ENCODE data around the gene HLF.

DNA sequence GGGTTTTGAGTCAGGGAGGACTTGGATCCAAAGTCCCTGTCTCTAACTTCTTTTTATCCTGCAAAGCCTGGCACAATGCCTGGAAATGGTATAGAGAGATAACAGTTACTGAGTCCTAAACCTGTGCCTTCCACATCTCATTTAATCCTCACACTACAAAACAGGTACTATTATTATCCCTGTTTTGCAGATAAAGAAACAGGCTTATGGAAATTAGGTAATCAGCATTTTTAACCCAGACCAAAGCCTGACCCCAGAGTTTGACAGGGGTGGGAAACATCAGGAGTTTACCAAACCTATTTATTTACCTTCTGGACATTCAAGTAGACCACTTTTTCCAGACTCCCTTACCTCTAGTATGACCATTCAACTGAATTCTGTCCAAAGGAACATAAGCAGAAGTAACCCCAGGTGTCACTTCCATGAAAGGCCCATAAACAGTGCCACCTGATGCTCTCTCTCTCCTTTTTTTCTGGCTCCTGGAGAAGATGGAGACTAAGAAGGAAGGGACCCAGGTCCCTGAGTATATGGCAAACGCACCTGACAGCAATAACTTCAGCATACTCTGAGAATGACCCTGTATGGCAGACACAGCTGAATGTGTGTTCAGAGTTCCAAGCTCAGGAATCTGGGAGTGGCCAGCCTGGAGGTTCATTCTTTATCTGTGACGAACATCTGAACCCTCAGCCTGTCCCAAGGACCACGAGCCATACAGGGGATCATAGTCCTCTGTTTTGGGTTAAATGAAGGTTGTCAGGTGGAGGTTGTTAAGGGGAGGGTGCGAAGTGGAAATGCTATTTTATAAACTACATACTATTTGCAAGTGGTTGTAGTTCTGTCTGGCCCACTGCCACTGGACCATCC, 62.7 kb downstream of the HLF start:
- TF ChIP-seq POLR2A (IDR thresholded peaks at IDR 0.05), result no peak
- no peak for TF ChIP-seq CTCF (IDR thresholded peaks at IDR 0.05 in 4 of 5, conservative IDR thresholded peaks at IDR 0.05 in 1 of 5)

Measured in gastrocnemius medialis (tissue), 4 donors.